Karpas-422 (cell line): ENCODE measurements around the gene MET. TPM values are rescaled to one million over a fixed set of nuclear protein-coding genes. Genes with fewer than 3 reads are reported as not detected.
"Not testable (repeated sequence)": the region's sequence is repeated elsewhere in the genome, so short reads cannot be mapped to it uniquely, and the experiment has no call there.

Source experiments
- DNase-seq: peaks from one replicate; pipeline ENCODE4 v3.0.0-alpha.2; 2015
- H2AFZ ChIP-seq: fragments of 200-600 bp; sonication (generic); 2 replicates; pipeline ENCODE4 v1.6.1; 2014; ENCODE audit warnings: antibody characterized with exemption, low read length, mixed read lengths
- H3K27ac ChIP-seq: fragments of 200-600 bp; sonication (generic); 2 replicates; pipeline ENCODE4 v1.5.1; 2014; ENCODE audit warnings: mild to moderate bottlenecking, low read length, moderate library complexity
- H3K27me3 ChIP-seq: fragments of 200-600 bp; sonication (generic); 2 replicates; pipeline ENCODE4 v1.6.1; 2014; ENCODE audit warnings: low read length, mixed read lengths
- H3K36me3 ChIP-seq: fragments of 200-600 bp; sonication (generic); 2 replicates; pipeline ENCODE4 v1.6.1; 2014; ENCODE audit warnings: low read length, mixed read lengths; ENCODE audit not compliant: insufficient read depth
- H3K4me1 ChIP-seq: fragments of 200-600 bp; sonication (generic); 2 replicates; pipeline ENCODE4 v1.6.1; 2014; ENCODE audit warnings: mild to moderate bottlenecking, low read length, mixed read lengths
- H3K4me2 ChIP-seq: fragments of 200-600 bp; sonication (generic); 2 replicates; pipeline ENCODE4 v1.6.1; 2014; ENCODE audit warnings: low read length, low read depth, mild to moderate bottlenecking; ENCODE audit not compliant: poor library complexity, severe bottlenecking
- H3K4me3 ChIP-seq: fragments of 200-600 bp; sonication (generic); 2 replicates; pipeline ENCODE4 v1.5.1; 2014; ENCODE audit warnings: mild to moderate bottlenecking, antibody characterized with exemption, low read length, mixed read lengths
- H3K79me2 ChIP-seq: fragments of 200-600 bp; sonication (generic); 2 replicates; pipeline ENCODE4 v1.6.1; 2014; ENCODE audit warnings: mild to moderate bottlenecking, low read length, mixed read lengths
- H3K9ac ChIP-seq: fragments of 200-600 bp; sonication (generic); 2 replicates; pipeline ENCODE4 v1.6.0; 2014; ENCODE audit warnings: low read length
- H3K9me2 ChIP-seq: fragments of 200-600 bp; sonication (generic), shearing (Covaris generic); replicated peaks from 2 replicates; pipeline ENCODE4 v1.6.0; 2014; ENCODE audit warnings: mild to moderate bottlenecking, low read length, moderate library complexity; ENCODE audit not compliant: insufficient read depth
- H3K9me3 ChIP-seq: fragments of 300-700, 200-600 bp; sonication (generic); 2 replicates; pipeline ENCODE4 v1.6.1; 2014; ENCODE audit warnings: low read length, mixed read lengths
- H4K20me1 ChIP-seq: fragments of 200-600 bp; sonication (generic); 2 replicates; pipeline ENCODE4 v1.6.1; 2014; ENCODE audit warnings: mild to moderate bottlenecking, antibody characterized with exemption, low read length, low read depth; ENCODE audit not compliant: insufficient read depth
- total RNA-seq: library from RNA; depleted of rRNA; stranded (reverse); fragments of >200 nt; shearing (Covaris generic); gene quantifications from 2 replicates; pipeline ENCODE4 v1.2.3, GENCODE V29; 2014; ENCODE audit warnings: low replicate concordance

MET gene
- total RNA-seq, 1 experiment from 2014 or later, result 158 TPM

DNA sequence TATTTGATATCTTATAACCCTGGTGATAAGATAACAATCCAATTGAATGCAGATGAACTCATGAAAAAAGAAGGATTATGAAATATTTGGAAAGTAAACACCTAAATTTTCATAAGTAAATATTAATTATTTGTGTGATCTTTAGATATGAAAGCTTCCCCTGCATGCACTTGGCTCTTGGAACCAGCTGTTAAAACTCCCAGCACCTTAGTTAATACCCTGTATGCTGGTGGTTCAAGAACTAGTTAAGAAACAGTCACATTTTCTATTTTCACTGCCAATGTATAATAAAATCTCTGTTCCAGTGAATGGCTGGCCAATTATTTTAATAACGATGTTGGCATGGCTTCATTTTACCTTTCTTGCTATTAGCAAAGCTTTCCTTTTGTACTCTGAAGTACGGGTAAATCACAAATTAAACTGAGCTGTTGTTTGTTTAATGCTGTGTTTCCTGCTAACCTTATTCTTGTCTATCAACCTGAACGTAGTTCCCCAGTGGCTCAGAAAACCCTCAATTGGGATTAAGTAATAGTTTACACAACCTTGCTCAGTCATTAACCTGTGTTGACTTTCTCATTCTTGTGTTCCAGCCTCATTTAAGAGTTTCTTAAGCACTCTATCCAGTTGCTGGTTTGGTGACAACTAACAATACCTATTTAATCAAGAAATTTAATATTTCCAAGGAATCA is 38.9 kb downstream of the MET start:
- Histone ChIP-seq H3K4me2 (no peak overlapping the region), H3K9me3 (no peaks in the 10 kb centered on the region), H3K27me3 (no peaks in the 10 kb centered on the region), H3K27ac (peak overlapping the region; percentile 19; the same call in 1 of the 2 replicates), H3K9ac (no peak overlapping the region), H3K9me2 (no peaks in the 10 kb centered on the region), H4K20me1 (no peaks in the 10 kb centered on the region), H3K36me3 (peaks cover 66% of the 10 kb centered on the region), H3K4me3 (no peak overlapping the region), H3K79me2 (peaks cover 99% of the 10 kb centered on the region), H2AFZ (no peak overlapping the region), H3K4me1 (peaks cover 57% of the 10 kb centered on the region)
- no peak for DNase-seq

DNA sequence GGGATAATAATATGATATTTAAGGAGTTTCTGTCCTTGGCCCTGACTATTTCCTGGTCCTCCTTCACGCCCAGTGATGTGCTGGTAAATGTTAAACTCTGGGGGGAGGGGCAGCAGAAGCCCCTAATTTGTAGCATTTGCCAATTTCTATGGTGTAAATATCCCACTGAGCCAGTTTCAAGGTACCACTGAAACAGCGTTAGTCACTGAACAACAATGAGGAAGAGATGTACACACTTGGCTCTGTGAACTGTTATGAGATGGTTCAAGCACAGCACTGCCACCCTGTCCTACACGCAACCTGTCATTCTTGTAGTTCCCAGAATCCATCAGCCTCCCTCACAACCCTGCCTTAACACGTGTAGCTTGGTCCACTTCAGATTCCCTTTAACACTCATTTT is 39.8 kb downstream of the MET start:
- H3K36me3 ChIP-seq, result peaks cover 62% of the 10 kb centered on the region
- H3K79me2 ChIP-seq, result peaks cover 99% of the 10 kb centered on the region
- no peaks in the 10 kb centered on the region for H3K9me3 ChIP-seq
- H4K20me1 ChIP-seq, result no peaks in the 10 kb centered on the region
- H3K27me3 ChIP-seq, result no peaks in the 10 kb centered on the region
- DNase-seq, result no peak
- H3K27ac ChIP-seq, result peak overlapping the region; percentile 19; the same call in 1 of the 2 replicates
- no peak overlapping the region for H2AFZ ChIP-seq
- H3K9ac ChIP-seq, result no peak overlapping the region
- peaks cover 50% of the 10 kb centered on the region for H3K4me1 ChIP-seq
- no peaks in the 10 kb centered on the region for H3K9me2 ChIP-seq
- no peak overlapping the region for H3K4me3 ChIP-seq
- no peak overlapping the region for H3K4me2 ChIP-seq

DNA sequence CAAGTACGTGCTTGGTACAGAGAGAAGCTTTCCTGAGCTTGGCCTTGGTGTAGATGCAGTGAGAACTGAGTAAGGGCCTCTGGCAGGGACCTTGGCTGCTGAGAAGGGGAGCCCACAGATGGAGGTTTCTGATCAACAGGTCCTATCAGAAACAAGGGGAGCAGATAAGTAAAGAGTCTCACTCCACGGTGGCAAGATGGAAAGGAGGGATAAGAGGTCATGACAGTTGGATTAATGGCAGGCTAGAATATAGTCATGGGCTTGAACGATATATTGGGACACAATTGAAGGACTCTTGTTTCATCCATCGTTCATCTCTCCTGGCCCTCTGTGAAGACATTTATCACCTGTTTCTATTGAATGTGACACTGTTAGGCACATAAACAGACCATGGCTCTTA is 41.5 kb downstream of the MET start:
- DNase-seq, result no peak
- Histone ChIP-seq H3K79me2 (peaks cover 96% of the 10 kb centered on the region), H3K9me2 (no peaks in the 10 kb centered on the region), H4K20me1 (no peaks in the 10 kb centered on the region), H3K9ac (no peak overlapping the region), H3K36me3 (peaks cover 67% of the 10 kb centered on the region), H3K4me3 (no peak overlapping the region), H3K27ac (peak overlapping the region; percentile 46), H3K9me3 (peaks cover 4% of the 10 kb centered on the region; the same call in 1 of the 2 replicates), H3K4me2 (no peak overlapping the region), H3K4me1 (peaks cover 35% of the 10 kb centered on the region), H2AFZ (no peak overlapping the region), H3K27me3 (no peaks in the 10 kb centered on the region)

DNA sequence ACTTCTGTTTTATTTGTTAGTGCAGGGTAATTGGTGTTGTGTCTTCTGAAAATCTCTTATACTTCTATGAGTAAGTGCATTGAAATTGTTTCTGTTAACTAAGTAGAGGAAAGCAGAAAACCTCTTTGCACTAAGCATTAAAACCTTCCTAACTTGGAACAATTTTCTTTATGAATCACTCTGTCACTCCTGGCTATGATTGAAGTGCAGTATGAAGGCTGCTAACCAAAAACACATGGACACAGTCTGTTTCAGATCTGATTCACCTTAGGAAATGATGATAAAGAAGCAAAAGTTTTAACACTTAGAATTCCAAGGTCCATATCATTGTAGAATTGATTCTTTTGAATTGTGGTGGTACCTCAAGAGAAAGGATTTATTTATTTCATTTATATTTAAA is 41.9 kb downstream of the MET start:
- no peak overlapping the region for H3K4me3 ChIP-seq
- no peaks in the 10 kb centered on the region for H4K20me1 ChIP-seq
- peaks cover 91% of the 10 kb centered on the region for H3K79me2 ChIP-seq
- peak overlapping the region; percentile 46 for H3K27ac ChIP-seq
- H3K27me3 ChIP-seq, result no peaks in the 10 kb centered on the region
- H3K4me2 ChIP-seq, result no peak overlapping the region
- H2AFZ ChIP-seq, result no peak overlapping the region
- peaks cover 63% of the 10 kb centered on the region for H3K36me3 ChIP-seq
- H3K4me1 ChIP-seq, result peaks cover 30% of the 10 kb centered on the region
- H3K9me3 ChIP-seq, result peaks cover 4% of the 10 kb centered on the region; the same call in 1 of the 2 replicates
- no peaks in the 10 kb centered on the region for H3K9me2 ChIP-seq
- DNase-seq, result no peak
- H3K9ac ChIP-seq, result no peak overlapping the region

DNA sequence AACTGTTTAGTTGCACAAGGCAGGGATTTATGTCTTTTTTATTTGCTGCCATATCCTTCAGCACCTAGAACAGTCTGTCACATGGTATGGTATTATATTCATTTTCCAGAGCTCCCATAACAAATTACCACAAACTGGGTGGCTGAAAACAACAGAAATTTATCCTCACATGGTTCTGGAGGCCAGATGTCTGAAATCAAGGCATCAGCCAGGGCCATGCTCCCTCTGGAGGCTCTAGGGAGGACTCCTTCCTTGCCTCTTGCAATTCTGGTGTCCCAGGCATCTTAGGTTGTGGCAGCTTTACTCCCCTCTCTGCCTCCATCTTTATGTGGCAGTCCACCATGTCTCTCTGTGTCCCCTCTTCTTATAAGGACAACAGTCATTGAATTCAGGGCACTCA is 43.1 kb downstream of the MET start:
- H3K36me3 ChIP-seq, result peaks cover 52% of the 10 kb centered on the region
- H3K27me3 ChIP-seq, result no peaks in the 10 kb centered on the region
- H4K20me1 ChIP-seq, result no peaks in the 10 kb centered on the region
- peaks cover 21% of the 10 kb centered on the region for H3K4me1 ChIP-seq
- peaks cover 80% of the 10 kb centered on the region for H3K79me2 ChIP-seq
- peaks cover 4% of the 10 kb centered on the region; the same call in 1 of the 2 replicates for H3K9me3 ChIP-seq
- no peak overlapping the region for H3K4me2 ChIP-seq
- no peaks in the 10 kb centered on the region for H3K9me2 ChIP-seq
- H3K27ac ChIP-seq, result peak overlapping the region; percentile 46; the same call in 1 of the 2 replicates
- no peak overlapping the region for H3K4me3 ChIP-seq
- H2AFZ ChIP-seq, result no peak overlapping the region
- no peak overlapping the region for H3K9ac ChIP-seq
- no peak for DNase-seq

DNA sequence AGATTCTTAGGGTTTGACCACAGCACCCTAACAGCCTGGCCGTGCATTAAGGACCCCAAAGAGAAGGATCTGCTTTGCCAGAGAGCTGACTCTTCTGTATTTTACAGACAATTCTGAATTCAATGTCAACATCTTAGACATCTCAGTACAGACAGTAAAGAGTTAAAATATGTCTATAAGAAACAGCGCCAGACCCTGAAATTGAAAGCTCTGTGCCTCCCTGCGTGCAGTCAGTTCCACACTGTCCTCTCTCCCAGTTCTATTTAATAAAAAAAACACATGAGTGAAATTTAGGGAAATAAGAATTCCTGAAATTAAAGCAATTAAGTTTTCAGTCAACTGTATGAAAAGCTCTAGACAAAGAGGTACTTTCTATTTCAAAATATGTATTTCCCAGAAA is 45.1 kb downstream of the MET start:
- H3K27ac ChIP-seq, result peak overlapping the region; percentile 11; the same call in 1 of the 2 replicates
- peaks cover 31% of the 10 kb centered on the region for H3K36me3 ChIP-seq
- H3K4me1 ChIP-seq, result peaks cover 6% of the 10 kb centered on the region; the same call in 1 of the 2 replicates
- DNase-seq, result no peak
- no peak overlapping the region for H3K4me3 ChIP-seq
- peaks cover 4% of the 10 kb centered on the region; the same call in 1 of the 2 replicates for H3K9me3 ChIP-seq
- peaks cover 59% of the 10 kb centered on the region for H3K79me2 ChIP-seq
- H3K27me3 ChIP-seq, result no peaks in the 10 kb centered on the region
- no peak overlapping the region for H3K9ac ChIP-seq
- H2AFZ ChIP-seq, result no peak overlapping the region
- H3K9me2 ChIP-seq, result no peaks in the 10 kb centered on the region
- no peak overlapping the region for H3K4me2 ChIP-seq
- no peaks in the 10 kb centered on the region for H4K20me1 ChIP-seq

DNA sequence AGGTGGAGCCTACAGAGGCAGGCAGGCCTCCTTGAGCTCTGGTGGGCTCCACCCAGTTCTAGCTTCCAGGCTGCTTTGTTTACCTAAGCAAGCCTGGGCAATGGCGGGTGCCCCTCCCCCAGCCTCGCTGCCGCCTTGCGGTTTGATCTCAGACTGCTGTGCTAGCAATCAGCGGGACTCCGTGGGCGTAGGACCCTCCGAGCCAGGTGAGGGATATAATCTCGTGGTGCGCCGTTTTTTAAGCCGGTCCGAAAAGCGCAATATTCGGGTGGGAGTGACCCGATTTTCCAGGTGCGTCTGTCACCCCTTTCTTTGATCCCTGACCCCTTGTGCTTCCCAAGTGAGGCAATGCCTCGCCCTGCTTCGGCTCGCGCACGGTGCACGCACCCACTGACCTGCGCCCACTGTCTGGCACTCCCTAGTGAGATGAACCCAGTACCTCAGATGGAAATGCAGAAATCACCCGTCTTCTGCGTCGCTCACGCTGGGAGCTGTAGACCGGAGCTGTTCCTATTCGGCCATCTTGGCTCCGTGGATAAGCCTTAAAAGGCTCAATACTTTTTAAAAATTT is 52.0 kb downstream of the MET start:
- Histone ChIP-seq H3K79me2 (peaks cover 42% of the 10 kb centered on the region), H3K4me1 (peaks cover 49% of the 10 kb centered on the region)
- not testable (repeated sequence) for H2AFZ ChIP-seq, H4K20me1 ChIP-seq, H3K36me3 ChIP-seq, H3K9ac ChIP-seq, H3K9me2 ChIP-seq, H3K9me3 ChIP-seq, DNase-seq, H3K4me3 ChIP-seq, H3K27ac ChIP-seq, H3K27me3 ChIP-seq, H3K4me2 ChIP-seq

DNA sequence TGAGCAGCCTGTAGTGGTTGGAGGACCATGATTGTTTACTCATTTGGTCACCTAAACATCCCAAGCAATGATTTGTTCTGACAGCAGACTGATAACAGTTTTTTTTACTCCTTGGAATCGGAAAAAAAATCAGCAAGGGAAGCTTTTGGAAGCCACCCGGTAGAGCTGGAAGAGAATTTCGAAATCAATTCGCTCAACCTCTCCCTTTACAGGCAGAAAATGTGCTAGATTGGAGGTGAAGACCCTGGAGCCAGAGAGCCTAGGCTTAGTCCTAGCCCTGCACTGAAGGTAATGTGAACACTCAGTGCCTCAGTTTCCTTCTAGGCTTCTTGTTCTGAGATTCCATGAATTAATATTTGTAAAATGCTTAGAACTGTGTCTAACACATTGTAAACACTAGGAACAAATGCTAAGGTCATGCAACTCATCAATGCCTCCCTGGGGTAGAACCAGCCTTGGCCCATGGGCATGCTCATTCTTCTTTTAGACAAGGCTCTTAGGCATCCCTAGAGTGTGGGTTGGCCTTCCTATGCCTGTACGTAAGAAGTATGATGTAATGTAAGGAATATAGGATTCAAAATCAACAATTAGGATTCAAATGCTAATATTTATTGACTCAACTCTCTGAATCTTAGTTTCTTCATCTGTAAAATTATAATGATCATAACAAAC is 52.7 kb downstream of the MET start:
- Histone ChIP-seq H3K9me2 (no peaks in the 10 kb centered on the region), H3K79me2 (peaks cover 49% of the 10 kb centered on the region), H3K27ac (peak overlapping the region; percentile 98), H3K9me3 (no peaks in the 10 kb centered on the region), H3K4me1 (peaks cover 55% of the 10 kb centered on the region), H3K9ac (no peak overlapping the region), H2AFZ (no peak overlapping the region), H3K4me3 (no peak overlapping the region), H3K4me2 (peak overlapping the region; percentile 20), H3K27me3 (no peaks in the 10 kb centered on the region), H3K36me3 (peaks cover 5% of the 10 kb centered on the region; the same call in 1 of the 2 replicates), H4K20me1 (0 out of 2 replicates have a peak, but pooled peaks cover 3% of the 10 kb centered on the region)
- no peak for DNase-seq
